Esophagus squamous epithelium (tissue), 4 donors: Measurements from ENCODE around the gene POU2AF3.

Experiments
- CTCF ChIP-seq, 6 experiments: fragments of 450-650 bp in 4 of 6; fragments of 200-600 bp in 2 of 6; sonication (generic) in 2 of 6; IDR thresholded peaks; one replicate each; pipeline ENCODE4 v1.5.1; 2016 to 2019; ENCODE audit warnings: antibody characterized with exemption in 6 of 6, mild to moderate bottlenecking in 4 of 6, moderate library complexity in 4 of 6
- POLR2A ChIP-seq, 4 donors: fragments of 450-650 bp; IDR thresholded peaks; one replicate each; pipeline ENCODE4 v1.6.1; 2017; ENCODE audit warnings: antibody characterized with exemption in 4 of 4, mild to moderate bottlenecking in 4 of 4, moderate library complexity in 3 of 4

- TF ChIP-seq CTCF (IDR thresholded peaks at IDR 0.05) (no peak), POLR2A (IDR thresholded peaks at IDR 0.05) (no peak)
Measured at GRCh38 chr11:111272420-111272819, 25.9 kb upstream of the POU2AF3 start.
